ENCODE results near the gene BOC. TPM values are rescaled to one million over a fixed set of nuclear protein-coding genes. Genes with fewer than 3 reads are reported as not detected.

The BOC gene
- total and polyA plus RNA-seq, 2 experiments from 2014 or later = 2.1 to 4.1 TPM

GRCh38 chr3:113293348-113293747 is 82.0 kb downstream of the BOC start:
- Mint-ChIP-seq H3K4me1 (peaks cover 14% of the 10 kb centered on the region), H3K4me3 (no peak overlapping the region), H3K9me3 (no peaks in the 10 kb centered on the region; the same call in 2 of the 3 replicates), H3K27ac (no peak overlapping the region), H3K27me3 (ENCODE audit: insufficient read depth, low read depth, poor library complexity) (peaks cover 3% of the 10 kb centered on the region), H3K36me3 (ENCODE audit: low read depth) (no peaks in the 10 kb centered on the region)
- Histone ChIP-seq H3K27me3 (ENCODE audit: insufficient read depth) (no peaks in the 10 kb centered on the region), H2AFZ (no peak overlapping the region), H4K20me1 (replicated peaks; ENCODE audit: insufficient read depth) (no peaks in the 10 kb centered on the region; the same call in 1 of the 2 replicates), H3K36me3 (ENCODE audit: insufficient read depth) (no peaks in the 10 kb centered on the region), H3K27ac (ENCODE audit: low read depth) (no peak overlapping the region), H3K4me1 (ENCODE audit: insufficient read depth) (no peaks in the 10 kb centered on the region; the same call in 1 of the 2 replicates), H3F3A (replicated peaks; ENCODE audit: low read depth) (no peaks in the 10 kb centered on the region), H3K79me2 (replicated peaks; ENCODE audit: insufficient read depth) (no peaks in the 10 kb centered on the region), H3K9me2 (ENCODE audit: insufficient read depth) (no peaks in the 10 kb centered on the region), H3K4me2 (no peak overlapping the region), H3K4me3 (no peak overlapping the region)
- ATAC-seq (no peak), DNase-seq (ENCODE audit: low spot score) (no peak)
- TF ChIP-seq, protein P1, sequence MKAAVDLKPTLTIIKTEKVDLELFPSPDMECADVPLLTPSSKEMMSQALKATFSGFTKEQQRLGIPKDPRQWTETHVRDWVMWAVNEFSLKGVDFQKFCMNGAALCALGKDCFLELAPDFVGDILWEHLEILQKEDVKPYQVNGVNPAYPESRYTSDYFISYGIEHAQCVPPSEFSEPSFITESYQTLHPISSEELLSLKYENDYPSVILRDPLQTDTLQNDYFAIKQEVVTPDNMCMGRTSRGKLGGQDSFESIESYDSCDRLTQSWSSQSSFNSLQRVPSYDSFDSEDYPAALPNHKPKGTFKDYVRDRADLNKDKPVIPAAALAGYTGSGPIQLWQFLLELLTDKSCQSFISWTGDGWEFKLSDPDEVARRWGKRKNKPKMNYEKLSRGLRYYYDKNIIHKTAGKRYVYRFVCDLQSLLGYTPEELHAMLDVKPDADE (IDR thresholded peaks at IDR 0.05) = no peak
- TF ChIP-seq STAT1 (IDR thresholded peaks at IDR 0.05; ENCODE audit: unreplicated experiment) (no peak), REST (IDR thresholded peaks at IDR 0.05; ENCODE audit: unreplicated experiment) (no peak), JUNB (IDR thresholded peaks at IDR 0.05; ENCODE audit: unreplicated experiment) (no peak), ZNF114 (CRISPR knock-in tag; IDR thresholded peaks at IDR 0.05) (no peak), ZNF331 (CRISPR knock-in tag; IDR thresholded peaks at IDR 0.05; ENCODE audit: low read depth) (no peak), ZNF462 (CRISPR knock-in tag; IDR thresholded peaks at IDR 0.05) (no peak)
